H1 (cell line): Measurements from ENCODE around the gene CDH12. TPM values are rescaled to one million over a fixed set of nuclear protein-coding genes. Genes with fewer than 3 reads are reported as not detected.

ENCODE experiments used
- CTCF ChIA-PET: fragments of 300-600 bp; sonication (Branson Sonifier 250); formaldehyde crosslinking; loops from one replicate; lab custom pipeline; 2021; ENCODE audit not compliant: partially characterized antibody; lab: Charles Lee
- POLR2A ChIA-PET: fragments of 300-600 bp; sonication (Branson Sonifier 250); formaldehyde crosslinking; loops from one replicate; lab custom pipeline; 2021; ENCODE audit warnings: inconsistent platforms; ENCODE audit not compliant: partially characterized antibody; lab: Charles Lee
- DNase-seq, 2 experiments: peaks; one replicate each; pipeline versions ENCODE4 v3.0.0 to v3.0.0-alpha.2; 2010 to 2022; ENCODE audit warnings: low spot score in 2 of 2, low read depth in 1 of 2, mixed read lengths in 1 of 2
- FAIRE-seq: peaks from 2 replicates; lab custom pipeline; 2011; peaks lifted over from hg19 to GRCh38; lab: Jason Lieb, UNC
- H2AFZ ChIP-seq: 2 replicates; pipeline ENCODE4 v1.8.1; 2012; ENCODE audit warnings: low read length, inconsistent platforms
- H2AK5ac ChIP-seq: 2 replicates; pipeline ENCODE4 v1.6.1; 2013; ENCODE audit warnings: low read depth, low read length
- H2BK120ac ChIP-seq: replicated peaks from 2 replicates; pipeline ENCODE3; 2013; ENCODE audit warnings: low read depth, low read length, inconsistent platforms
- H2BK12ac ChIP-seq: 2 replicates; pipeline ENCODE4 v1.6.1; 2013; ENCODE audit warnings: low read depth, low read length
- H2BK15ac ChIP-seq: 2 replicates; pipeline ENCODE4 v1.6.1; 2013; ENCODE audit warnings: low read length
- H2BK20ac ChIP-seq: 2 replicates; pipeline ENCODE4 v1.6.1; 2013; ENCODE audit warnings: low read length
- H2BK5ac ChIP-seq: 2 replicates; pipeline ENCODE4 v1.6.1; 2013; ENCODE audit warnings: low read depth, low read length
- H3K14ac ChIP-seq: 2 replicates; pipeline ENCODE4 v1.6.1; 2013; ENCODE audit warnings: inconsistent platforms; ENCODE audit not compliant: insufficient read length
- H3K18ac ChIP-seq: 2 replicates; pipeline ENCODE4 v1.6.1; 2013; ENCODE audit warnings: low read length; ENCODE audit errors: extremely low read depth
- H3K23ac ChIP-seq: 2 replicates; pipeline ENCODE4 v1.6.1; 2013; ENCODE audit warnings: inconsistent platforms; ENCODE audit not compliant: insufficient read length
- H3K23me2 ChIP-seq: 2 replicates; pipeline ENCODE4 v1.6.1; 2013; ENCODE audit warnings: low read depth, low read length
- H3K27ac ChIP-seq: 2 replicates; pipeline ENCODE4 v1.6.1; 2011; ENCODE audit warnings: low read depth, low read length, inconsistent platforms
- H3K27me3 ChIP-seq, 4 experiments: replicated peaks in 1 of 4; 1 replicate in 1 of 4; 2 replicates in 3 of 4; pipeline versions ENCODE4 v1.6.1 to v1.8.1; 2011 to 2013; ENCODE audit warnings: low read length in 3 of 4, mild to moderate bottlenecking in 3 of 4, inconsistent platforms in 2 of 4, mixed read lengths in 2 of 4, moderate library complexity in 1 of 4; ENCODE audit not compliant: control insufficient read depth in 3 of 4, insufficient read depth in 3 of 4; ENCODE audit errors: extremely low read depth in 1 of 4
- H3K36me3 ChIP-seq, 4 experiments: 2 replicates each; pipeline versions ENCODE4 v1.6.1 to v1.8.1; 2011 to 2013; ENCODE audit warnings: mild to moderate bottlenecking in 4 of 4, low read length in 3 of 4, moderate library complexity in 2 of 4, control low read depth in 1 of 4, inconsistent platforms in 1 of 4; ENCODE audit not compliant: insufficient read depth in 4 of 4, control insufficient read depth in 2 of 4
- H3K4ac ChIP-seq: replicated peaks from 2 replicates; pipeline ENCODE3; 2013; ENCODE audit warnings: low read length, low read depth, mixed read lengths, inconsistent platforms; ENCODE audit not compliant: insufficient read length
- H3K4me1 ChIP-seq, 4 experiments: replicated peaks in 1 of 4; 1 replicate in 1 of 4; 2 replicates in 3 of 4; pipeline versions ENCODE4 v1.6.1 to v1.8.1; 2011 to 2013; ENCODE audit warnings: low read length in 3 of 4, inconsistent platforms in 2 of 4, mixed read lengths in 1 of 4; ENCODE audit not compliant: insufficient read depth in 4 of 4, control insufficient read depth in 3 of 4
- H3K4me2 ChIP-seq, 2 experiments: 2 replicates each; pipeline versions ENCODE4 v1.6.1 to v1.8.1; 2011 to 2013; ENCODE audit warnings: low read depth in 2 of 2, low read length in 2 of 2, control low read depth in 1 of 2, inconsistent platforms in 1 of 2, mild to moderate bottlenecking in 1 of 2; ENCODE audit not compliant: insufficient read depth in 1 of 2
- H3K4me3 ChIP-seq, 4 experiments: fragments of 200-600, 300-600 bp in 1 of 4; sonication (generic), shearing (Covaris generic), sonication (Bioruptor Twin) in 1 of 4; 2 replicates each; pipeline versions ENCODE4 v1.5.1 to v1.8.1; 2011 to 2016; ENCODE audit warnings: low read length in 4 of 4, low read depth in 3 of 4, control low read depth in 2 of 4, inconsistent platforms in 2 of 4, mild to moderate bottlenecking in 2 of 4, mixed read lengths in 1 of 4, moderate library complexity in 1 of 4; ENCODE audit not compliant: insufficient read depth in 2 of 4; ENCODE audit errors: extremely low read depth in 1 of 4
- H3K56ac ChIP-seq: replicated peaks from 2 replicates; pipeline ENCODE3; 2013; ENCODE audit warnings: low read depth, mild to moderate bottlenecking, mixed read lengths, low read length, inconsistent platforms; ENCODE audit not compliant: insufficient read length
- H3K79me1 ChIP-seq: 2 replicates; pipeline ENCODE4 v1.6.1; 2013; ENCODE audit warnings: low read depth, low read length, control low read depth
- H3K79me2 ChIP-seq, 2 experiments: 2 replicates each; pipeline versions ENCODE4 v1.6.1 to v1.8.1; 2012 to 2013; ENCODE audit warnings: low read length in 2 of 2, mild to moderate bottlenecking in 2 of 2, inconsistent platforms in 1 of 2; ENCODE audit not compliant: insufficient read depth in 2 of 2, control insufficient read depth in 1 of 2
- H3K9ac ChIP-seq, 4 experiments: replicated peaks in 1 of 4; 1 replicate in 1 of 4; 2 replicates in 3 of 4; pipeline versions ENCODE4 v1.6.1 to v1.8.1; 2011 to 2013; ENCODE audit warnings: low read depth in 3 of 4, low read length in 3 of 4, control low read depth in 2 of 4, mild to moderate bottlenecking in 2 of 4, moderate library complexity in 2 of 4, inconsistent platforms in 1 of 4; ENCODE audit errors: extremely low read depth in 1 of 4
- H3K9me3 ChIP-seq, 2 experiments: 2 replicates each; pipeline versions ENCODE4 v1.6.1 to v1.8.1; 2012 to 2013; ENCODE audit warnings: mild to moderate bottlenecking in 2 of 2, moderate library complexity in 2 of 2, control low read depth in 1 of 2, inconsistent platforms in 1 of 2, low read depth in 1 of 2, low read length in 1 of 2, mixed read lengths in 1 of 2; ENCODE audit not compliant: insufficient read depth in 2 of 2
- H4K20me1 ChIP-seq, 2 experiments: replicated peaks in 1 of 2; 2 replicates each; pipeline versions ENCODE3 to v1.8.1; 2011 to 2013; ENCODE audit warnings: inconsistent platforms in 2 of 2, low read length in 2 of 2, mild to moderate bottlenecking in 1 of 2; ENCODE audit not compliant: insufficient read depth in 2 of 2, control insufficient read depth in 1 of 2
- H4K5ac ChIP-seq: 2 replicates; pipeline ENCODE4 v1.6.1; 2013; ENCODE audit warnings: low read length, low read depth, mixed read lengths, inconsistent platforms; ENCODE audit not compliant: insufficient read length
- H4K8ac ChIP-seq: 2 replicates; pipeline ENCODE4 v1.8.0; 2013; ENCODE audit warnings: mild to moderate bottlenecking, moderate library complexity, low read length, inconsistent platforms; ENCODE audit not compliant: insufficient read depth; ENCODE audit errors: extremely low read depth
- H4K91ac ChIP-seq: replicated peaks from 2 replicates; pipeline ENCODE3; 2013; ENCODE audit warnings: low read length, mixed read lengths, inconsistent platforms; ENCODE audit not compliant: insufficient read length
- BCL11A ChIP-seq, 2 experiments: IDR thresholded peaks; one replicate each; pipeline ENCODE4 v1.6.1; 2011; ENCODE audit warnings: low read depth in 2 of 2, low read length in 2 of 2, mild to moderate bottlenecking in 2 of 2
- BRCA1 ChIP-seq: IDR thresholded peaks from 2 replicates; pipeline ENCODE4 v1.6.1; 2012; ENCODE audit warnings: low read depth, low read length, improper control_type of control experiment
- CEBPB ChIP-seq: IDR thresholded peaks from 2 replicates; pipeline ENCODE4 v1.6.1; 2012; ENCODE audit warnings: low read depth, low read length
- CREB1 ChIP-seq: IDR thresholded peaks from 2 replicates; pipeline ENCODE4 v1.6.1; 2012; ENCODE audit warnings: inconsistent platforms
- EZH2 ChIP-seq: fragments of 200-600 bp; sonication (generic); IDR thresholded peaks from 2 replicates; pipeline ENCODE4 v1.7.1; 2012; ENCODE audit warnings: low read depth, mild to moderate bottlenecking, moderate library complexity, low read length, inconsistent platforms; ENCODE audit not compliant: severe bottlenecking
- GABPA ChIP-seq: IDR thresholded peaks from 2 replicates; pipeline ENCODE4 v1.6.1; 2011; ENCODE audit warnings: mild to moderate bottlenecking, low read length, moderate library complexity, borderline replicate concordance; ENCODE audit not compliant: insufficient read depth
- HDAC2 ChIP-seq, 2 experiments: fragments of 300-600 bp in 1 of 2; sonication (generic) in 1 of 2; IDR thresholded peaks; 2 replicates each; pipeline ENCODE4 v1.6.1; 2011 to 2012; ENCODE audit warnings: low read depth in 2 of 2, low read length in 2 of 2, mild to moderate bottlenecking in 2 of 2, moderate library complexity in 2 of 2, borderline replicate concordance in 1 of 2, inconsistent platforms in 1 of 2
- JUND ChIP-seq: IDR thresholded peaks from 2 replicates; pipeline ENCODE4 v1.6.1; 2011; ENCODE audit warnings: mild to moderate bottlenecking, improper control_type of control experiment, low read length
- KDM1A ChIP-seq: fragments of 200-600, 300-600 bp; sonication (generic); IDR thresholded peaks from 2 replicates; pipeline ENCODE4 v1.7.1; 2016; ENCODE audit warnings: mild to moderate bottlenecking, low read length, borderline replicate concordance
- KDM5A ChIP-seq: fragments of 200-600 bp; IDR thresholded peaks from 2 replicates; pipeline ENCODE4 v1.7.1; 2012; ENCODE audit warnings: mild to moderate bottlenecking, low read length, inconsistent platforms, mixed read lengths
- POLR2A ChIP-seq, 2 experiments: IDR thresholded peaks; 1 replicate in 1 of 2; 2 replicates in 1 of 2; pipeline ENCODE4 v1.6.1; 2011; ENCODE audit warnings: low read depth in 2 of 2, low read length in 2 of 2, mild to moderate bottlenecking in 2 of 2; ENCODE audit errors: control extremely low read depth in 1 of 2
- SUZ12 ChIP-seq: fragments of 200-600 bp; sonication (generic); IDR thresholded peaks from 2 replicates; pipeline ENCODE4 v1.6.1; 2012; ENCODE audit warnings: mild to moderate bottlenecking, inconsistent platforms, low read length, moderate library complexity, mixed read lengths
- TBP ChIP-seq: IDR thresholded peaks from 2 replicates; pipeline ENCODE4 v1.6.1; 2011; ENCODE audit warnings: low read depth, low read length, improper control_type of control experiment
- YY1 ChIP-seq: IDR thresholded peaks from 2 replicates; pipeline ENCODE4 v1.6.1; 2011; ENCODE audit warnings: low read depth, mild to moderate bottlenecking, low read length
- WGBS, 2 experiments: shearing (Covaris generic) in 1 of 2; methylation state at CpG; one replicate each; pipeline versions ENCODE4 v1.1.6 to v1.1.7; 2013 to 2015; ENCODE audit warnings: low lambda C conversion rate in 2 of 2, mixed read lengths in 2 of 2, inconsistent platforms in 1 of 2, low coverage in 1 of 2, missing lambda C conversion rate in 1 of 2; ENCODE audit not compliant: insufficient replicate concordance in 2 of 2, insufficient coverage in 1 of 2, insufficient read length in 1 of 2; ENCODE audit errors: extremely low coverage in 1 of 2, missing lambda C conversion rate in 1 of 2; 5-methylcytosine and 5-hydroxymethylcytosine counted together
- polyA plus RNA-seq, 7 experiments: library from polyadenylated mRNA; depleted of rRNA in 3 of 7; stranded (reverse) in 5 of 7; unstranded in 2 of 7; fragments of >200 nt in 5 of 7; fragments of 200-250 nt in 2 of 7; gene quantifications; 1 replicate in 5 of 7; 2 replicates in 1 of 7; 4 replicates in 1 of 7; pipeline versions ENCODE4 v1.2.1 to v1.2.3, GENCODE V29; 2011 to 2013; ENCODE audit warnings: missing spikeins in 2 of 7, mixed read lengths in 2 of 7
- total RNA-seq: library from RNA; stranded (reverse); fragmentation: NEBNext Ultra II Directional; extraction: Animal tissue kit (Norgen Biotek cat#: 25700); gene quantifications from 2 replicates; pipeline ENCODE4 v1.2.1, GENCODE V29; 2021
- TF ChIP-seq, protein P1 (sequence below): IDR thresholded peaks from 2 replicates; pipeline ENCODE4 v1.6.1; 2012; ENCODE audit warnings: inconsistent platforms

Gene CDH12
- total and polyA plus RNA-seq, 2 of the 8 experiments (the other 6 are each of a cell fraction or from before 2014, with no cell fraction given), result 0.03 TPM; not detected in 1

DNA sequence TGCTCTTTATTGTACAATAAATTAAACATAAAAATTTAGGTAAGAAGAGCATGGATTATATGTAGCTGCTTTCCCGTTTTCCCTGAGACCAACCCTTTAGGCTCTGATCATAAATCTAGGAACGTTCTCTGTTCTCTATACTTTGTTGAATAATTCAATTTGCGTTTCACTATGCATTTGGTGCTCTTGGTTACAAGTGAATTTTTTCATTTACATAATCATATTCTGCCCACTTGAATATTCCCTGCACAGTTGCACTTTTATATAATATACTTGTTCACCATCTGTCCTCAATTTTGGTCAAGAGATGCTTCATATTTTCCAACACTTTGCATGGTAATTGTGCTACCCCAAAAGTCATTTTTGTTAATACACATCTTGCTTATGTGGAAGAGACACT lies 741.8 kb downstream of the CDH12 start:
- no peak overlapping the region for H4K8ac ChIP-seq
- no peak overlapping the region for H3K14ac ChIP-seq
- CTCF ChIA-PET, result no interaction called here
- H3K9me3 ChIP-seq, result no peaks in the 10 kb centered on the region
- H3K4ac ChIP-seq, result no peak overlapping the region
- H3K56ac ChIP-seq, result no peak overlapping the region
- H2BK12ac ChIP-seq, result no peak overlapping the region
- H2BK20ac ChIP-seq, result no peak overlapping the region
- H3K79me1 ChIP-seq, result no peaks in the 10 kb centered on the region
- H3K27me3 ChIP-seq, result no peaks in the 10 kb centered on the region
- no peak overlapping the region for H3K23ac ChIP-seq
- H3K79me2 ChIP-seq, result no peaks in the 10 kb centered on the region
- H3K23me2 ChIP-seq, result no peaks in the 10 kb centered on the region
- no peak overlapping the region for H3K27ac ChIP-seq
- POLR2A ChIA-PET, result no interaction called here
- H3K4me1 ChIP-seq, result peaks cover 0 to 4% (median 1%) of the 10 kb centered on the region in 4 experiments; a peak in 2 of 7 replicates
- H3K36me3 ChIP-seq, result no peaks in the 10 kb centered on the region
- H3K4me2 ChIP-seq, result no peak overlapping the region
- no peak overlapping the region for H2BK15ac ChIP-seq
- H2AK5ac ChIP-seq, result no peak overlapping the region
- H2AFZ ChIP-seq, result no peak overlapping the region
- no peak overlapping the region for H3K4me3 ChIP-seq
- no peak overlapping the region for H3K18ac ChIP-seq
- 93% methylated on average over 3 of the region's 3 CpGs; no CpG with 5 or more reads in 1 of the 2 experiments for WGBS, 2 experiments
- H3K9ac ChIP-seq, result no peak overlapping the region
- no peak overlapping the region for H4K5ac ChIP-seq
- DNase-seq, result no peak
- no peak overlapping the region for H4K91ac ChIP-seq
- no peak overlapping the region for H2BK5ac ChIP-seq
- H4K20me1 ChIP-seq, result no peaks in the 10 kb centered on the region
- H2BK120ac ChIP-seq, result no peak overlapping the region
- FAIRE-seq, result no peak
- TF ChIP-seq POLR2A (IDR thresholded peaks at IDR 0.05; ENCODE audit: control extremely low read depth in 1 of 2, low read depth in 2 of 2, low read length in 2 of 2), result no peak
- TF ChIP-seq CEBPB, result no peak
- TF ChIP-seq GABPA, result no peak
- no peak for TF ChIP-seq KDM5A
- TF ChIP-seq YY1, result no peak
- no peak for TF ChIP-seq BCL11A (IDR thresholded peaks at IDR 0.05; ENCODE audit: low read depth in 2 of 2, low read length in 2 of 2)
- TF ChIP-seq JUND, result no peak
- TF ChIP-seq BRCA1, result no peak
- no peak for TF ChIP-seq TBP
- TF ChIP-seq HDAC2 (IDR thresholded peaks at IDR 0.05; ENCODE audit: borderline replicate concordance in 1 of 2, low read depth in 2 of 2, low read length in 2 of 2), result no peak
- TF ChIP-seq CREB1, result no peak
- TF ChIP-seq KDM1A, result no peak
- no peak for TF ChIP-seq SUZ12
- TF ChIP-seq, protein P1, sequence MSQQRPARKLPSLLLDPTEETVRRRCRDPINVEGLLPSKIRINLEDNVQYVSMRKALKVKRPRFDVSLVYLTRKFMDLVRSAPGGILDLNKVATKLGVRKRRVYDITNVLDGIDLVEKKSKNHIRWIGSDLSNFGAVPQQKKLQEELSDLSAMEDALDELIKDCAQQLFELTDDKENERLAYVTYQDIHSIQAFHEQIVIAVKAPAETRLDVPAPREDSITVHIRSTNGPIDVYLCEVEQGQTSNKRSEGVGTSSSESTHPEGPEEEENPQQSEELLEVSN, result no peak
- TF ChIP-seq EZH2, result no peak
